HepG2 (cell line): Measurements from ENCODE around the gene FAM117B. TPM values are rescaled to one million over a fixed set of nuclear protein-coding genes. Genes with fewer than 3 reads are reported as not detected.
A peak's percentile ranks its signal among the peaks of the same experiment; 100 is the strongest.

ENCODE experiments used
- AKAP8 ChIP-seq: sonication (generic); formaldehyde crosslinking; IDR thresholded peaks from 2 replicates; pipeline ENCODE4 v1.5.1; 2020; ENCODE audit warnings: mild to moderate bottlenecking, missing genetic modification reagents
- DNMT3B ChIP-seq: conservative IDR thresholded peaks from 2 replicates; pipeline ENCODE4 v1.6.1; 2016; ENCODE audit warnings: missing biosample characterization, control low read depth
- ELF1 ChIP-seq: sonication (generic); formaldehyde crosslinking; IDR thresholded peaks from 2 replicates; pipeline ENCODE4 v1.4.0; 2020; ENCODE audit warnings: missing genetic modification reagents
- ELF4 ChIP-seq: sonication (generic); formaldehyde crosslinking; IDR thresholded peaks from 2 replicates; pipeline ENCODE4 v1.5.0; 2020; ENCODE audit warnings: missing genetic modification reagents, mild to moderate bottlenecking, moderate library complexity, borderline replicate concordance
- ERF ChIP-seq: IDR thresholded peaks from 2 replicates; pipeline ENCODE4 v1.6.1; 2018; ENCODE audit warnings: missing biosample characterization, missing genetic modification reagents
- GFI1 ChIP-seq: sonication (generic); formaldehyde crosslinking; IDR thresholded peaks from 2 replicates; pipeline ENCODE4 v1.5.0; 2020; ENCODE audit warnings: missing genetic modification reagents, mild to moderate bottlenecking, borderline replicate concordance
- JUNB ChIP-seq: sonication (generic); formaldehyde crosslinking; IDR thresholded peaks from 2 replicates; pipeline ENCODE4 v1.8.0; 2022; ENCODE audit warnings: missing genetic modification reagents, mild to moderate bottlenecking, borderline replicate concordance
- KLF11 ChIP-seq: IDR thresholded peaks from 2 replicates; pipeline ENCODE4 v1.6.1; 2016; ENCODE audit warnings: missing compliant biosample characterization
- NFRKB ChIP-seq: fragments of 450-650 bp; IDR thresholded peaks from 2 replicates; pipeline ENCODE4 v1.6.1; 2017
- SMAD1 ChIP-seq: sonication (generic); formaldehyde crosslinking; IDR thresholded peaks from 2 replicates; pipeline ENCODE4 v1.4.0; 2020; ENCODE audit warnings: missing genetic modification reagents, low read depth, mild to moderate bottlenecking, borderline replicate concordance
- TP53 ChIP-seq: sonication (generic); formaldehyde crosslinking; conservative IDR thresholded peaks from 2 replicates; pipeline ENCODE4 v1.4.0; 2020; ENCODE audit warnings: missing genetic modification reagents
- ZNF121 ChIP-seq: sonication (generic); formaldehyde crosslinking; IDR thresholded peaks from 2 replicates; pipeline ENCODE4 v1.5.0; 2020; ENCODE audit warnings: mild to moderate bottlenecking, missing genetic modification reagents
- ZNF30 ChIP-seq: sonication (generic); formaldehyde crosslinking; IDR thresholded peaks from 2 replicates; pipeline ENCODE4 v1.5.0; 2020; ENCODE audit warnings: mild to moderate bottlenecking, missing genetic modification reagents
- ZNF331 ChIP-seq: sonication (generic); formaldehyde crosslinking; IDR thresholded peaks from 2 replicates; pipeline ENCODE4 v1.4.0; 2020; ENCODE audit warnings: missing genetic modification reagents
- ZNF605 ChIP-seq: sonication (generic); formaldehyde crosslinking; IDR thresholded peaks from 2 replicates; pipeline ENCODE4 v1.8.0; 2022; ENCODE audit warnings: mild to moderate bottlenecking, missing genetic modification reagents
- polyA plus RNA-seq, 8 experiments: library from polyadenylated mRNA; depleted of rRNA in 3 of 8; stranded (reverse) in 7 of 8; unstranded in 1 of 8; fragments of >200 nt; fragmentation: Illumina TruSeq in 4 of 8; extraction: Trizol in 4 of 8; gene quantifications; 2 replicates each; pipeline versions ENCODE4 v1.2.1 to v1.2.3, GENCODE V29; 2011 to 2016; ENCODE audit warnings: low read depth in 4 of 8, missing spikeins in 1 of 8, mixed read lengths in 1 of 8; ENCODE audit not compliant: insufficient read depth in 1 of 8
- total RNA-seq, 5 experiments: library from RNA; depleted of rRNA; stranded (reverse); fragments of >200 nt; fragmentation: Illumina TruSeq; extraction: Trizol; gene quantifications; 2 replicates each; pipeline ENCODE4 v1.2.3, GENCODE V29; 2016; ENCODE audit warnings: low read depth in 1 of 5
- TF ChIP-seq, protein P1 (sequence below): sonication (generic); formaldehyde crosslinking; conservative IDR thresholded peaks from 2 replicates; pipeline ENCODE4 v1.4.0; 2020; ENCODE audit warnings: missing genetic modification reagents
- TF ChIP-seq, protein P2 (sequence below): sonication (generic); formaldehyde crosslinking; IDR thresholded peaks from 2 replicates; pipeline ENCODE4 v1.5.0; 2020; ENCODE audit warnings: mild to moderate bottlenecking, missing genetic modification reagents, moderate library complexity
- TF ChIP-seq, protein P3 (sequence below): sonication (generic); formaldehyde crosslinking; IDR thresholded peaks from 2 replicates; pipeline ENCODE4 v1.5.0; 2020; ENCODE audit warnings: missing genetic modification reagents
- TF ChIP-seq, protein P4 (sequence below): sonication (generic); formaldehyde crosslinking; conservative IDR thresholded peaks from 2 replicates; pipeline ENCODE4 v1.4.0; 2020; ENCODE audit warnings: missing genetic modification reagents
- TF ChIP-seq, protein P5 (sequence below): sonication (generic); formaldehyde crosslinking; IDR thresholded peaks from 2 replicates; pipeline ENCODE4 v1.4.0; 2020; ENCODE audit warnings: mild to moderate bottlenecking, missing genetic modification reagents, borderline replicate concordance

Gene FAM117B
- total and polyA plus RNA-seq, 2 of the 13 experiments (the other 11 are each of a cell fraction or from before 2014, with no cell fraction given), result 5.8 to 11.0 TPM

DNA sequence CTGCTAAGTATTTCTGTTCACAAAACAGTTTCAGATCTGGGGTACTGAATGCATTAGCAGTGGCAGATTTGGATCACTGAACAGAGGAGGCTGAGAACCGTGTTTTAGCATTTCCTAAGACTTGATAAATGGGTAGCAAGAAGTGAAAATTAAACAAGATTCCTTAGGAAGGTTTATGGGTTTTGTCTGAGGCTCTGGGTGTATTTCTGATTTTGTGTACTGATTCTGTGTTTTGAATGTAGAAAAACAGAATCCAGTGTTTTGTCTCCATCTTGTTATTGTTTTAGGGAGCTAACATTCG lies 1.4 kb downstream of the FAM117B start (continued):
- TF ChIP-seq, protein P1, sequence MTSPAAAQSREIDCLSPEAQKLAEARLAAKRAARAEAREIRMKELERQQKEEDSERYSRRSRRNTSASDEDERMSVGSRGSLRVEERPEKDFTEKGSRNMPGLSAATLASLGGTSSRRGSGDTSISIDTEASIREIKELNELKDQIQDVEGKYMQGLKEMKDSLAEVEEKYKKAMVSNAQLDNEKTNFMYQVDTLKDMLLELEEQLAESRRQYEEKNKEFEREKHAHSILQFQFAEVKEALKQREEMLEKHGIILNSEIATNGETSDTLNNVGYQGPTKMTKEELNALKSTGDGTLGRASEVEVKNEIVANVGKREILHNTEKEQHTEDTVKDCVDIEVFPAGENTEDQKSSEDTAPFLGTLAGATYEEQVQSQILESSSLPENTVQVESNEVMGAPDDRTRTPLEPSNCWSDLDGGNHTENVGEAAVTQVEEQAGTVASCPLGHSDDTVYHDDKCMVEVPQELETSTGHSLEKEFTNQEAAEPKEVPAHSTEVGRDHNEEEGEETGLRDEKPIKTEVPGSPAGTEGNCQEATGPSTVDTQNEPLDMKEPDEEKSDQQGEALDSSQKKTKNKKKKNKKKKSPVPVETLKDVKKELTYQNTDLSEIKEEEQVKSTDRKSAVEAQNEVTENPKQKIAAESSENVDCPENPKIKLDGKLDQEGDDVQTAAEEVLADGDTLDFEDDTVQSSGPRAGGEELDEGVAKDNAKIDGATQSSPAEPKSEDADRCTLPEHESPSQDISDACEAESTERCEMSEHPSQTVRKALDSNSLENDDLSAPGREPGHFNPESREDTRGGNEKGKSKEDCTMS (CRISPR knock-in tag), result no peak
- no peak for TF ChIP-seq ZNF331
- no peak for TF ChIP-seq TP53 (CRISPR knock-in tag)
- no peak for TF ChIP-seq JUNB (CRISPR knock-in tag)
- 0 out of 2 replicates have a peak, but pooled peaks have one; percentile 13 for TF ChIP-seq KLF11
- no peak for TF ChIP-seq NFRKB
- TF ChIP-seq ZNF605 (CRISPR knock-in tag), result no peak
- no peak for TF ChIP-seq ERF (CRISPR knock-in tag)
- TF ChIP-seq, protein P2, sequence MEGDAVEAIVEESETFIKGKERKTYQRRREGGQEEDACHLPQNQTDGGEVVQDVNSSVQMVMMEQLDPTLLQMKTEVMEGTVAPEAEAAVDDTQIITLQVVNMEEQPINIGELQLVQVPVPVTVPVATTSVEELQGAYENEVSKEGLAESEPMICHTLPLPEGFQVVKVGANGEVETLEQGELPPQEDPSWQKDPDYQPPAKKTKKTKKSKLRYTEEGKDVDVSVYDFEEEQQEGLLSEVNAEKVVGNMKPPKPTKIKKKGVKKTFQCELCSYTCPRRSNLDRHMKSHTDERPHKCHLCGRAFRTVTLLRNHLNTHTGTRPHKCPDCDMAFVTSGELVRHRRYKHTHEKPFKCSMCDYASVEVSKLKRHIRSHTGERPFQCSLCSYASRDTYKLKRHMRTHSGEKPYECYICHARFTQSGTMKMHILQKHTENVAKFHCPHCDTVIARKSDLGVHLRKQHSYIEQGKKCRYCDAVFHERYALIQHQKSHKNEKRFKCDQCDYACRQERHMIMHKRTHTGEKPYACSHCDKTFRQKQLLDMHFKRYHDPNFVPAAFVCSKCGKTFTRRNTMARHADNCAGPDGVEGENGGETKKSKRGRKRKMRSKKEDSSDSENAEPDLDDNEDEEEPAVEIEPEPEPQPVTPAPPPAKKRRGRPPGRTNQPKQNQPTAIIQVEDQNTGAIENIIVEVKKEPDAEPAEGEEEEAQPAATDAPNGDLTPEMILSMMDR, result 0 out of 2 replicates have a peak, but pooled peaks have one; percentile 6
- no peak for TF ChIP-seq ZNF30 (CRISPR knock-in tag)
- no peak for TF ChIP-seq AKAP8 (CRISPR knock-in tag)
- TF ChIP-seq ELF4, result peak; percentile 63; the same call in 1 of the 2 replicates
- TF ChIP-seq ZNF121 (CRISPR knock-in tag), result no peak
- TF ChIP-seq, protein P3, sequence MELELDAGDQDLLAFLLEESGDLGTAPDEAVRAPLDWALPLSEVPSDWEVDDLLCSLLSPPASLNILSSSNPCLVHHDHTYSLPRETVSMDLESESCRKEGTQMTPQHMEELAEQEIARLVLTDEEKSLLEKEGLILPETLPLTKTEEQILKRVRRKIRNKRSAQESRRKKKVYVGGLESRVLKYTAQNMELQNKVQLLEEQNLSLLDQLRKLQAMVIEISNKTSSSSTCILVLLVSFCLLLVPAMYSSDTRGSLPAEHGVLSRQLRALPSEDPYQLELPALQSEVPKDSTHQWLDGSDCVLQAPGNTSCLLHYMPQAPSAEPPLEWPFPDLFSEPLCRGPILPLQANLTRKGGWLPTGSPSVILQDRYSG, result no peak
- TF ChIP-seq, protein P4, sequence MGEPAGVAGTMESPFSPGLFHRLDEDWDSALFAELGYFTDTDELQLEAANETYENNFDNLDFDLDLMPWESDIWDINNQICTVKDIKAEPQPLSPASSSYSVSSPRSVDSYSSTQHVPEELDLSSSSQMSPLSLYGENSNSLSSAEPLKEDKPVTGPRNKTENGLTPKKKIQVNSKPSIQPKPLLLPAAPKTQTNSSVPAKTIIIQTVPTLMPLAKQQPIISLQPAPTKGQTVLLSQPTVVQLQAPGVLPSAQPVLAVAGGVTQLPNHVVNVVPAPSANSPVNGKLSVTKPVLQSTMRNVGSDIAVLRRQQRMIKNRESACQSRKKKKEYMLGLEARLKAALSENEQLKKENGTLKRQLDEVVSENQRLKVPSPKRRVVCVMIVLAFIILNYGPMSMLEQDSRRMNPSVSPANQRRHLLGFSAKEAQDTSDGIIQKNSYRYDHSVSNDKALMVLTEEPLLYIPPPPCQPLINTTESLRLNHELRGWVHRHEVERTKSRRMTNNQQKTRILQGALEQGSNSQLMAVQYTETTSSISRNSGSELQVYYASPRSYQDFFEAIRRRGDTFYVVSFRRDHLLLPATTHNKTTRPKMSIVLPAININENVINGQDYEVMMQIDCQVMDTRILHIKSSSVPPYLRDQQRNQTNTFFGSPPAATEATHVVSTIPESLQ (CRISPR knock-in tag), result no peak
- no peak for TF ChIP-seq ELF1 (CRISPR knock-in tag)
- TF ChIP-seq SMAD1 (CRISPR knock-in tag), result no peak
- TF ChIP-seq GFI1 (CRISPR knock-in tag), result no peak
- TF ChIP-seq, protein P5, sequence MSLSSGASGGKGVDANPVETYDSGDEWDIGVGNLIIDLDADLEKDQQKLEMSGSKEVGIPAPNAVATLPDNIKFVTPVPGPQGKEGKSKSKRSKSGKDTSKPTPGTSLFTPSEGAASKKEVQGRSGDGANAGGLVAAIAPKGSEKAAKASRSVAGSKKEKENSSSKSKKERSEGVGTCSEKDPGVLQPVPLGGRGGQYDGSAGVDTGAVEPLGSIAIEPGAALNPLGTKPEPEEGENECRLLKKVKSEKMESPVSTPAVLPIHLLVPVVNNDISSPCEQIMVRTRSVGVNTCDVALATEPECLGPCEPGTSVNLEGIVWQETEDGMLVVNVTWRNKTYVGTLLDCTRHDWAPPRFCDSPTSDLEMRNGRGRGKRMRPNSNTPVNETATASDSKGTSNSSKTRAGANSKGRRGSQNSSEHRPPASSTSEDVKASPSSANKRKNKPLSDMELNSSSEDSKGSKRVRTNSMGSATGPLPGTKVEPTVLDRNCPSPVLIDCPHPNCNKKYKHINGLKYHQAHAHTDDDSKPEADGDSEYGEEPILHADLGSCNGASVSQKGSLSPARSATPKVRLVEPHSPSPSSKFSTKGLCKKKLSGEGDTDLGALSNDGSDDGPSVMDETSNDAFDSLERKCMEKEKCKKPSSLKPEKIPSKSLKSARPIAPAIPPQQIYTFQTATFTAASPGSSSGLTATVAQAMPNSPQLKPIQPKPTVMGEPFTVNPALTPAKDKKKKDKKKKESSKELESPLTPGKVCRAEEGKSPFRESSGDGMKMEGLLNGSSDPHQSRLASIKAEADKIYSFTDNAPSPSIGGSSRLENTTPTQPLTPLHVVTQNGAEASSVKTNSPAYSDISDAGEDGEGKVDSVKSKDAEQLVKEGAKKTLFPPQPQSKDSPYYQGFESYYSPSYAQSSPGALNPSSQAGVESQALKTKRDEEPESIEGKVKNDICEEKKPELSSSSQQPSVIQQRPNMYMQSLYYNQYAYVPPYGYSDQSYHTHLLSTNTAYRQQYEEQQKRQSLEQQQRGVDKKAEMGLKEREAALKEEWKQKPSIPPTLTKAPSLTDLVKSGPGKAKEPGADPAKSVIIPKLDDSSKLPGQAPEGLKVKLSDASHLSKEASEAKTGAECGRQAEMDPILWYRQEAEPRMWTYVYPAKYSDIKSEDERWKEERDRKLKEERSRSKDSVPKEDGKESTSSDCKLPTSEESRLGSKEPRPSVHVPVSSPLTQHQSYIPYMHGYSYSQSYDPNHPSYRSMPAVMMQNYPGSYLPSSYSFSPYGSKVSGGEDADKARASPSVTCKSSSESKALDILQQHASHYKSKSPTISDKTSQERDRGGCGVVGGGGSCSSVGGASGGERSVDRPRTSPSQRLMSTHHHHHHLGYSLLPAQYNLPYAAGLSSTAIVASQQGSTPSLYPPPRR (CRISPR knock-in tag), result no peak
- no peak for TF ChIP-seq DNMT3B (CRISPR knock-in tag)
